HEK293T (cell line): ENCODE results near the gene MMP24.
"Not testable (repeated sequence)": the region's sequence is repeated elsewhere in the genome, so short reads cannot be mapped to it uniquely, and the experiment has no call there.

ENCODE experiments used
- CTCF ChIA-PET: fragments of 350-600 bp; formaldehyde crosslinking; extraction: SDS; loops from one replicate; lab custom pipeline; 2021; ENCODE audit warnings: antibody characterized with exemption, inconsistent platforms; lab: Yijun Ruan, JAX
- POLR2A ChIA-PET: fragments of 350-600 bp; formaldehyde crosslinking; extraction: SDS; loops from one replicate; lab custom pipeline; 2020; ENCODE audit warnings: antibody characterized with exemption, inconsistent platforms; lab: Yijun Ruan, JAX
- DNase-seq: peaks from one replicate; pipeline ENCODE4 v3.0.0; 2012; ENCODE audit warnings: mixed read lengths; ENCODE audit errors: extremely low spot score
- ARNT ChIP-seq: fragments of 450-650 bp; IDR thresholded peaks from 2 replicates; pipeline ENCODE4 v1.6.1; 2017; ENCODE audit warnings: mild to moderate bottlenecking
- BHLHE40 ChIP-seq: fragments of 450-650 bp; IDR thresholded peaks from 2 replicates; pipeline ENCODE4 v1.6.1; 2016; ENCODE audit warnings: mild to moderate bottlenecking, moderate library complexity, borderline replicate concordance
- CTBP1 ChIP-seq: fragments of 450-650 bp; IDR thresholded peaks from 2 replicates; pipeline ENCODE4 v1.6.1; 2016; ENCODE audit warnings: borderline replicate concordance
- ELF4 ChIP-seq: fragments of 450-650 bp; IDR thresholded peaks from 2 replicates; pipeline ENCODE4 v1.6.1; 2017; ENCODE audit warnings: antibody characterized with exemption
- FOXA1 ChIP-seq: fragments of 450-650 bp; IDR thresholded peaks from 2 replicates; pipeline ENCODE4 v1.6.1; 2016; ENCODE audit warnings: mild to moderate bottlenecking
- FOXK2 ChIP-seq: fragments of 450-650 bp; IDR thresholded peaks from 2 replicates; pipeline ENCODE4 v1.6.1; 2016; ENCODE audit warnings: mild to moderate bottlenecking
- FOXM1 ChIP-seq: fragments of 450-650 bp; IDR thresholded peaks from 2 replicates; pipeline ENCODE4 v1.6.1; 2017; ENCODE audit warnings: mild to moderate bottlenecking, borderline replicate concordance
- HDGF ChIP-seq: fragments of 450-650 bp; IDR thresholded peaks from 2 replicates; pipeline ENCODE4 v1.6.1; 2017; ENCODE audit warnings: antibody characterized with exemption, borderline replicate concordance
- L3MBTL2 ChIP-seq: fragments of 450-650 bp; conservative IDR thresholded peaks from 2 replicates; pipeline ENCODE4 v1.6.1; 2016; ENCODE audit warnings: mild to moderate bottlenecking
- LEF1 ChIP-seq: fragments of 450-650 bp; IDR thresholded peaks from 2 replicates; pipeline ENCODE4 v1.6.1; 2017; ENCODE audit warnings: mild to moderate bottlenecking, borderline replicate concordance
- NFRKB ChIP-seq: fragments of 450-650 bp; IDR thresholded peaks from 2 replicates; pipeline ENCODE4 v1.6.1; 2016; ENCODE audit warnings: mild to moderate bottlenecking, moderate library complexity
- PKNOX1 ChIP-seq: fragments of 450-650 bp; IDR thresholded peaks from 2 replicates; pipeline ENCODE4 v1.6.1; 2016
- SP1 ChIP-seq: fragments of 450-650 bp; IDR thresholded peaks from 2 replicates; pipeline ENCODE4 v1.6.1; 2017
- SUZ12 ChIP-seq: fragments of 450-650 bp; IDR thresholded peaks from 2 replicates; pipeline ENCODE4 v1.6.1; 2016; ENCODE audit warnings: mild to moderate bottlenecking
- TARDBP ChIP-seq: fragments of 450-650 bp; IDR thresholded peaks from 2 replicates; pipeline ENCODE4 v1.6.1; 2016
- ZNF384 ChIP-seq: fragments of 450-650 bp; IDR thresholded peaks from 2 replicates; pipeline ENCODE4 v1.6.1; 2016

MMP24 gene

DNA sequence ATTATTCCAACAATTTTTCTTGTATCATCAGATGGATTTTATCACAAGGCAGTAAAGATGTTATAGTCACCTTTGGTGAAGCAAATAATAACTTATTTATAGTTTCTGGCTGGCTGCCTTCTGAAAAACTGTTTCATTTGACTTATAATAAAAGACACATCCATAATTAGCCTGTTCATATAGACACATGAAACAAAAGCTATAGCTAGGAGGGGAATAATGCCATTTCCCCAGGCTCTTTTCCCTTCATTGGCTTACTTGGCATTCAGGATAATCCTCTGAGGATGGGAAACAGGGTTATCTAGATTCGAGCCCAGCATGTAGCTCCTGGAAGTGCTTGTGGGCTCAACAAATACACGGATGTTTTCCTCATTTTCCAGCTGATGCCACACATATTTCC lies 17.5 kb downstream of the MMP24 start:
- POLR2A ChIA-PET, result no interaction called here
- no peak for TF ChIP-seq NFRKB
- TF ChIP-seq FOXM1, result no peak
- TF ChIP-seq SUZ12, result no peak
- TF ChIP-seq ELF4, result no peak
- TF ChIP-seq BHLHE40, result no peak
- no peak for TF ChIP-seq ARNT
- no peak for TF ChIP-seq HDGF
- TF ChIP-seq ZNF384, result no peak
- TF ChIP-seq FOXK2, result no peak
- no peak for TF ChIP-seq FOXA1
- no peak for TF ChIP-seq SP1
- no peak for TF ChIP-seq L3MBTL2
- DNase-seq, result no peak
- CTCF ChIA-PET, result no interaction called here

DNA sequence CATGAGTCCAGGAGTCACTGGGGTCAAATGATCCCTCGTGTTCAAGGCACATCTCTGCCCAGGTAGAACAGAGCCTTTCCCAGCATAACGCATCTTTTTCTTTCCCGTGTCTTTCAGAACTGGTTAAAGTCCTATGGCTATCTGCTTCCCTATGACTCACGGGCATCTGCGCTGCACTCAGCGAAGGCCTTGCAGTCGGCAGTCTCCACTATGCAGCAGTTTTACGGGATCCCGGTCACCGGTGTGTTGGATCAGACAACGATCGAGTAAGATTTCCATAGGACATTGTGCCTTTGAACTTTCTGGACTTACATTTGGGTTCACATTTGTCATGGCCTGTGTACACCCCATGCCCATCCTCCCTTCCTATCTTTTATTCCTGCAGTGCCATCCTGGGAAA lies 20.2 kb downstream of the MMP24 start:
- CTCF ChIA-PET, result no interaction called here
- no peak for TF ChIP-seq SUZ12
- no peak for TF ChIP-seq CTBP1
- no peak for TF ChIP-seq ELF4
- TF ChIP-seq NFRKB, result no peak
- TF ChIP-seq SP1, result no peak
- TF ChIP-seq LEF1, result no peak
- TF ChIP-seq TARDBP, result no peak
- TF ChIP-seq HDGF, result no peak
- TF ChIP-seq FOXM1, result no peak
- TF ChIP-seq L3MBTL2, result no peak
- TF ChIP-seq ZNF384, result no peak
- TF ChIP-seq ARNT, result no peak
- POLR2A ChIA-PET, result no interaction called here
- DNase-seq, result no peak

- ChIA-PET CTCF (no interaction called here), POLR2A (no interaction called here)
- DNase-seq, result no peak
Observed at GRCh38 chr20:35248641-35249475, 22.4 kb downstream of the MMP24 start.

DNA sequence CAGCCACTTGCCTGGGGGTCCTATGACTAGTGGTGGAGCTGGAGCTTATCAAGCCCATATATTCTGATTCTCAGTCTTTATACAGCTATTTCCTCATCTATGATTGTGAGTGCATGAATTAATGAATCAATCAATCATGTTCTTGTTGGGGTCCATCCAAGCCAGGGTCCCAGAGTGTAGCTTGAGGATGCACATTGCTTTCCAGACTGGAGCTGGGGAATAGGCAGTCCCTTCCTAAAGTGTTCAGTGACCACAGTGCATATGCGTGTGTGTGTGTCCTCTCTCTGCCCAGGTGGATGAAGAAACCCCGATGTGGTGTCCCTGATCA lies 25.1 kb downstream of the MMP24 start:
- ChIA-PET POLR2A (no interaction called here), CTCF (no interaction called here)
- no peak for TF ChIP-seq L3MBTL2
- TF ChIP-seq HDGF, result no peak
- no peak for TF ChIP-seq SUZ12
- no peak for TF ChIP-seq FOXA1
- TF ChIP-seq NFRKB, result no peak
- TF ChIP-seq LEF1, result no peak
- no peak for TF ChIP-seq ELF4
- TF ChIP-seq CTBP1, result no peak
- TF ChIP-seq ZNF384, result no peak
- no peak for TF ChIP-seq SP1
- no peak for DNase-seq

More at GRCh38 chr20:35248641-35249475, 22.4 kb downstream of the MMP24 start:
- no peak for TF ChIP-seq ELF4
- TF ChIP-seq L3MBTL2, result no peak
- TF ChIP-seq NFRKB, result no peak

GRCh38 chr20:35252037-35252461 lies 25.6 kb downstream of the MMP24 start:
- TF ChIP-seq FOXK2, result no peak
- no peak for TF ChIP-seq BHLHE40
- TF ChIP-seq FOXM1, result no peak
- TF ChIP-seq LEF1, result no peak
- TF ChIP-seq HDGF, result no peak
- no peak for TF ChIP-seq L3MBTL2
- no peak for TF ChIP-seq SP1
- TF ChIP-seq FOXA1, result no peak
- no peak for TF ChIP-seq CTBP1
- no peak for TF ChIP-seq ELF4
- TF ChIP-seq ARNT, result no peak
- no peak for TF ChIP-seq PKNOX1
- TF ChIP-seq NFRKB, result no peak
- TF ChIP-seq ZNF384, result no peak
- TF ChIP-seq SUZ12, result no peak
- TF ChIP-seq TARDBP, result no peak
- ChIA-PET POLR2A (no interaction called here), CTCF (no interaction called here)
- no peak for DNase-seq

DNA sequence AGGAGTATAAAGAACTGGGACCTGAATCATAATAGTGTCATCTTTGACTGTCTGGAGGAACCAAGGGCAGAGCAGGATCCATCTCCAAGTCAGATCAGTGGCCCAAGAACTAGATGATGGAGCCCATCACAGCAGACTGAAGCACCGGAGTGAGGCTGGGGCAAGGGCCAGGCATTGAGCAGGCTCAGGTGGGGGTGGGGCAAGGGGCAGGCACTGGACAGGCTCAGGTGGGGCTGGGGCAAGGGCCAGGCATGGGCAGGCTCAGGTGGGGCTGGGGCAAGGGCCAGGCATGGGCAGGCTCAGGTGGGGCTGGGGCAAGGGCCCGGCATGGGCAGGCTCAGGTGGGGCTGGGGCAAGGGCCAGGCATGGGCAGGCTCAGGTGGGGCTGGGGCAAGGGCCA lies 26.1 kb downstream of the MMP24 start:
- CTCF ChIA-PET, DNase-seq, POLR2A ChIA-PET: not testable (repeated sequence)

GRCh38 chr20:35253010-35253409 lies 26.5 kb downstream of the MMP24 start:
- no peak for DNase-seq
- ChIA-PET CTCF (no interaction called here), POLR2A (no interaction called here)
- TF ChIP-seq PKNOX1 (no peak), ELF4 (no peak), ARNT (no peak), SP1 (no peak)
